Upper lobe of left lung (tissue), 6 donors: ENCODE data around the gene FER. TPM values are rescaled to one million over a fixed set of nuclear protein-coding genes. Genes with fewer than 3 reads are reported as not detected.

Source experiments
- ATAC-seq, 2 donors: fragments of 200-7000 bp; cut with Tn5 transposase; one replicate each; pipeline ENCODE4 v1.9.1; 2022; ENCODE audit warnings: mild to moderate bottlenecking in 2 of 2, moderate library complexity in 2 of 2; ENCODE audit not compliant: low FRiP score in 2 of 2
- DNase-seq, 2 donors: peaks; one replicate each; pipeline ENCODE4 v3.0.0-alpha.2; 2019 to 2020
- H3K27ac ChIP-seq, 4 donors: fragments of 200-600 bp; sonication (generic); one replicate each; pipeline ENCODE4 v1.5.1; 2016 to 2019
- H3K27me3 ChIP-seq, 4 donors: fragments of 200-600 bp; sonication (generic); one replicate each; pipeline ENCODE4 v1.5.1; 2017 to 2019
- H3K36me3 ChIP-seq, 4 donors: fragments of 200-600 bp; sonication (generic); one replicate each; pipeline ENCODE4 v1.5.1; 2016 to 2019
- H3K4me1 ChIP-seq, 4 donors: fragments of 200-600 bp; sonication (generic); one replicate each; pipeline ENCODE4 v1.5.1; 2018 to 2019
- H3K4me3 ChIP-seq, 4 donors: fragments of 200-600 bp; sonication (generic); one replicate each; pipeline ENCODE4 v1.5.1; 2017 to 2019; ENCODE audit warnings: mild to moderate bottlenecking in 2 of 4, moderate library complexity in 1 of 4
- H3K9me3 ChIP-seq, 4 donors: fragments of 200-600 bp; sonication (generic); one replicate each; pipeline ENCODE4 v1.5.1; 2018 to 2019
- CTCF ChIP-seq, 6 experiments: fragments of 450-650 bp in 4 of 6; fragments of 200-600 bp in 2 of 6; sonication (generic) in 2 of 6; IDR thresholded peaks; one replicate each; pipeline ENCODE4 v1.5.1; 2016 to 2019; ENCODE audit warnings: antibody characterized with exemption in 6 of 6
- EP300 ChIP-seq, 4 donors: sonication (generic); formaldehyde crosslinking; IDR thresholded peaks; one replicate each; pipeline ENCODE4 v1.5.1; 2017; ENCODE audit warnings: antibody characterized with exemption in 4 of 4, control low read depth in 2 of 4
- POLR2A ChIP-seq, 4 donors: fragments of 450-650 bp; IDR thresholded peaks; one replicate each; pipeline ENCODE4 v1.5.1; 2016 to 2017; ENCODE audit warnings: antibody characterized with exemption in 4 of 4, mild to moderate bottlenecking in 2 of 4
- POLR2AphosphoS5 ChIP-seq, 2 donors: sonication (generic); formaldehyde crosslinking; IDR thresholded peaks; one replicate each; pipeline ENCODE4 v1.5.1; 2017; ENCODE audit warnings: antibody characterized with exemption in 2 of 2
- WGBS, 2 donors: methylation state at CpG; one replicate each; pipeline ENCODE4 v1.1.5; 2017 to 2018; 5-methylcytosine and 5-hydroxymethylcytosine counted together
- total RNA-seq, 6 donors: library from RNA; depleted of rRNA in 4 of 6; stranded (reverse); fragments of >200 nt in 4 of 6; gene quantifications; one replicate each; pipeline versions ENCODE4 v1.1.0 to v1.2.1, GENCODE V29; 2016 to 2021
- donor health status: DM: no; HTN: no; CAD: no; lungs with moderate emphysema.
- donor health status: DM: no; HTN: yes; CAD: no; lungs with severe emphysema.

The FER gene
- total RNA-seq, 6 donors from 2014 or later, result 17.6 to 55.5 (median 27.9) TPM

GRCh38 chr5:109225716-109226625, 478.3 kb downstream of the FER start:
- ATAC-seq, result peak in 1 of 2 donors; percentile 41
- WGBS, 2 donors, result 77 to 80% methylated on average over 11 of the region's 11 CpGs
- no peaks in the 10 kb centered on the region for H3K36me3 ChIP-seq
- no peaks in the 10 kb centered on the region for H3K4me1 ChIP-seq
- peak in 1 of 2 donors; percentile 6 for DNase-seq
- no peak overlapping the region for H3K27ac ChIP-seq
- no peak overlapping the region for H3K4me3 ChIP-seq
- H3K27me3 ChIP-seq, result no peaks in the 10 kb centered on the region
- TF ChIP-seq POLR2A (IDR thresholded peaks at IDR 0.05), result no peak
- TF ChIP-seq CTCF (IDR thresholded peaks at IDR 0.05), result no peak
- no peak for TF ChIP-seq POLR2AphosphoS5 (IDR thresholded peaks at IDR 0.05)
- TF ChIP-seq EP300 (IDR thresholded peaks at IDR 0.05), result no peak
- H3K9me3 ChIP-seq, result no peaks in the 10 kb centered on the region

DNA sequence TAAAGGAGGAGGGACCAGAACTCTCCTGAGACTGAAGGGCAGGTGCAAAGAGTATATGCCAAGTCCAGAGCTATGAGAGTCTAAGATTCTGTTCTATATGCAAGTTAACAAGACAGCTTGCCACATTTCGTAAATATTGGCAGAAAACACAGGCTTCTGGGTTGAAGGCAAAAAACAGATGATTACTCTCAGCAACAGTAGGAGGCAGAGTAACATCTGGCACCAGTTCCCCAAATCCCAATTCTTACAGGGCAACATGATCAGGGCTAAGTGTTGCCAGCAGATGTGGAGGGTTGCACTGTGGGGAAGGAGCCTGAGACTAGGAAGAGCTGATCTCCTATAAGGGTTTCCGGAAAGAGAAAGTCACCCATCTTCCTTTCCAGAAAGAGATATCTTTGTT, 482.7 kb downstream of the FER start:
- H3K4me1 ChIP-seq, result no peaks in the 10 kb centered on the region
- ATAC-seq, result no peak
- H3K27ac ChIP-seq, result no peak overlapping the region
- 87 to 95% methylated on average over 2 of the region's 2 CpGs for WGBS, 2 donors
- no peak overlapping the region for H3K4me3 ChIP-seq
- peaks cover 0 to 4% (median 0%) of the 10 kb centered on the region in 4 donors for H3K9me3 ChIP-seq
- H3K27me3 ChIP-seq, result no peaks in the 10 kb centered on the region
- DNase-seq, result no peak
- H3K36me3 ChIP-seq, result no peaks in the 10 kb centered on the region
- no peak for TF ChIP-seq POLR2A (IDR thresholded peaks at IDR 0.05)
- TF ChIP-seq POLR2AphosphoS5 (IDR thresholded peaks at IDR 0.05), result no peak
- no peak for TF ChIP-seq EP300 (IDR thresholded peaks at IDR 0.05)
- no peak for TF ChIP-seq CTCF (IDR thresholded peaks at IDR 0.05)

DNA sequence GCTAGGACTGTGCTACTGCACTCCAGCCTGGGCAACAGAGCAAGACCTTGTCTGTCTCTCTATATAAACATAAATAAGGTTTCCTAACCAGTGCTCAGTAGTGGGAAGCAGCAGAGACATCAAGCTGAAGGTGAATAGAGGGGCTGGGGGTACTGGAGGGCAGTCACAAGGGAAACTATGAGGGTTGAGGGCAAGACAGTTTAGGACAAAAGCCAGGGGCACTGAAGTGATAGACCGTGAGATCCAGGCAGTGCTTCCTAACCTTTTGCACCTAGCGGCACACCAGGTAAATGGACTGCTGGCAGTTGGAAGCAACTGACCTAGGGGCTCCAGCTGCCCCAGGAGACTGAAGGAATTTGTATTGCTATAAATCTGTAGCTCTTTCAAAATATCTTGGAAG, 483.6 kb downstream of the FER start:
- Histone ChIP-seq H3K4me3 (no peak overlapping the region), H3K9me3 (peaks cover 0 to 12% (median 7%) of the 10 kb centered on the region in 4 donors), H3K4me1 (no peaks in the 10 kb centered on the region), H3K27me3 (no peaks in the 10 kb centered on the region), H3K36me3 (no peaks in the 10 kb centered on the region), H3K27ac (no peak overlapping the region)
- 78 to 93% methylated on average over 2 of the region's 2 CpGs for WGBS, 2 donors
- TF ChIP-seq POLR2A (IDR thresholded peaks at IDR 0.05), result no peak
- no peak for TF ChIP-seq CTCF (IDR thresholded peaks at IDR 0.05)
- TF ChIP-seq EP300 (IDR thresholded peaks at IDR 0.05), result no peak
- ATAC-seq (no peak), DNase-seq (no peak)

GRCh38 chr5:109234381-109234780, 486.7 kb downstream of the FER start:
- Histone ChIP-seq H3K27ac (no peak overlapping the region), H3K36me3 (no peaks in the 10 kb centered on the region), H3K9me3 (peaks cover 0 to 16% (median 11%) of the 10 kb centered on the region in 4 donors), H3K4me1 (no peaks in the 10 kb centered on the region), H3K27me3 (no peaks in the 10 kb centered on the region), H3K4me3 (no peak overlapping the region)
- ATAC-seq (no peak), DNase-seq (peak in 1 of 2 donors; percentile 21)
- TF ChIP-seq CTCF (IDR thresholded peaks at IDR 0.05) (no peak), POLR2AphosphoS5 (IDR thresholded peaks at IDR 0.05) (no peak), EP300 (IDR thresholded peaks at IDR 0.05) (no peak), POLR2A (IDR thresholded peaks at IDR 0.05) (no peak)
- WGBS, 2 donors, result 80 to 85% methylated on average over 4 of the region's 4 CpGs
